Effector memory CD8-positive, alpha-beta T cell (primary cell): Measurements from ENCODE around the gene FRMD5.

ENCODE experiments used
- ATAC-seq: fragments of 150-1000 bp; cut with Tn5 transposase; replicated peaks from 2 replicates; pipeline ENCODE4 v1.10.0; 2021; ENCODE audit warnings: mild to moderate bottlenecking, moderate library complexity
- DNase-seq, 3 experiments: peaks; one replicate each; pipeline ENCODE4 v3.0.0; 2021
- H3K27ac Mint-ChIP-seq, 2 donors: one replicate each; pipeline ENCODE4 v1.8.0; 2022; ENCODE audit warnings: mild to moderate bottlenecking in 2 of 2, mixed read lengths in 2 of 2, moderate library complexity in 2 of 2
- H3K27me3 Mint-ChIP-seq, 2 donors: one replicate each; pipeline ENCODE4 v1.8.0; 2022; ENCODE audit warnings: mixed read lengths in 2 of 2
- H3K36me3 Mint-ChIP-seq: one replicate; pipeline ENCODE4 v1.8.0; 2022; ENCODE audit warnings: mild to moderate bottlenecking, moderate library complexity, mixed read lengths; ENCODE audit not compliant: insufficient read depth
- H3K4me1 Mint-ChIP-seq, 2 donors: one replicate each; pipeline ENCODE4 v1.8.0; 2022; ENCODE audit warnings: low read depth in 2 of 2, mixed read lengths in 2 of 2
- H3K4me3 Mint-ChIP-seq, 2 donors: one replicate each; pipeline ENCODE4 v1.8.0; 2022; ENCODE audit warnings: mild to moderate bottlenecking in 2 of 2, mixed read lengths in 2 of 2, moderate library complexity in 2 of 2
- H3K9me3 Mint-ChIP-seq, 2 donors: one replicate each; pipeline ENCODE4 v1.8.0; 2022; ENCODE audit warnings: mixed read lengths in 2 of 2

The FRMD5 gene

DNA sequence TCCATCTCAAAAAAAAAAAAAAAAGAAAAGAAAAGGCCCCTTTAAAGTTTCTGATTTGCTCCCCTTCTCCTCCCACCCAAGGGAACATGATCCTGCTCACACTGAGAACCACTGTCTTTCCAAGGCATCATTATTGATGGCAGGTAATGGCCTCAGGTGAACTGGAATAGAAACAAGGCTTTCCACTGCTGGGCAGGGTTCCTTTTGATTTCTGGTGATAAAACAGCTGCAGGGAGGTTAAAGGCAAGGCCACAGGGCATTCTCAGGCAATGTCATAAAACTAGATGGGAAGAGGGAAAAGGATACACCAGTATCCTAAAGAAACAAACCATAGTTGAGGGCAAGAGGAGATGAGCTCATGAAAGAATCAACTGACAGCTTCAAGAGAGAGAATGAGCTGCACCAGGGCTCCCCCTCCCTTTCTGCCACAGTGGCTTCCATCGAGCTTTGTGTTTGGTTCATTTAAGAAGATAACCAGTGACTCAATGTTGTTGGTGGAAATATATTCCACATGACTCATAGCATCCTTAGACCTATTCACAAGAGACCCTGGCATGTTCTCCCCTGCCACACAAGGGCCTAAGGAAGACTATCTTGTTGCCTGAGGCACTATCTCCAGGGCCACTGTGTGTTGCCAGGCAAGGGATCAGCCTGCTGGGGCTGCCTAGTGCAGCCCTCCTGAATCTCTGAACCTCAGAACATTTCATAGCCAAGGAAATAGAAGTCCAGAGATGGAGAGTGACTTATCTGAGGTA, 281.9 kb downstream of the FRMD5 start:
- ATAC-seq (no peak), DNase-seq (no peak)
- Mint-ChIP-seq H3K4me3 (no peak overlapping the region), H3K27ac (no peak overlapping the region), H3K9me3 (no peaks in the 10 kb centered on the region), H3K36me3 (no peaks in the 10 kb centered on the region), H3K27me3 (peaks cover 8 to 13% of the 10 kb centered on the region in 2 donors), H3K4me1 (no peaks in the 10 kb centered on the region)

DNA sequence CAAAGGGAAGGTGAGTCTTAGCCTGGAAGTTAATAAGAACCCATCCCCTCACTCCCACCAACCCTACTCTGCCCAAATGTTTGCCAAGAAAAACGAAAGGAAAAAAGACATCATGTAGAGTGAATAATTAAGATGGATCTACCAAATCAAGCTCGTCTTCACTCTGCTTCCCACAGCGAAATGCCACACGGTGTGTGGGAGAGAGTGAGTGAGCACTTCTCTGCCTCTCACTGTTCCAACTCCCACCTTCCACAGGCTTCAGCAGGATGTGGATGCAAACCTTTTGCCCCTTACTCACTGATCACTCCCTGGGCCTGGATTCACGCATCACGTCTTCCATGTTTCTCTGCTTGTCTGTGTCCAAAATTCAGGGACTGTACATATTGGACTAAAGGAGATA, 282.9 kb downstream of the FRMD5 start:
- Mint-ChIP-seq H3K4me3 (no peak overlapping the region), H3K27me3 (peaks cover 7 to 8% of the 10 kb centered on the region in 2 donors), H3K27ac (no peak overlapping the region), H3K36me3 (no peaks in the 10 kb centered on the region), H3K9me3 (no peaks in the 10 kb centered on the region), H3K4me1 (no peaks in the 10 kb centered on the region)
- DNase-seq (no peak), ATAC-seq (no peak)

DNA sequence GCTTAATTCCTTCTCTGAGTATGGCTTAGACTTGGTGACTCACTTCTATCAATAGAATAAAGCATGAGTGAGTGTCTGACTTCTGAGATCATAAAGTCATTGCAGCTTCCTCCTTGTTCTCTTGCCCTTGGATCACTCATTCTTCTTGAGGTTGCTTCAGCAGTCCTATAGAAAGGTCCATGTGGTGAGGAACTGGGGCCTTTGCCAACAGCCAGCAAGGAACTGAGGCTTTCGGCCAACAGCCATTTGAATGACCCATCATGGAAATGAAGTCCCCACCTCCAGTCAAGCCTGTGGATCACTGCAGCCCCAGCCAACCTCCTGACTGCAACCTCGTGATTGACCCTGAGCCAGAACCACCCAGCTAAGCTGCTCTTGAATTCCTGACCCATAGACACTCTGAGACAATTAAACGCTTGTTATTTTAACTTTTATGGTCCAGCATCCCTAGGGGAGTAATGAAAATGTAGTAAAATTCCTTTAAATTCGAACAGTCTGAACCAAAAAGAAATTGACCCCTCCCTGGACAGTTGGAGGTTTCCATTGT, 283.8 kb downstream of the FRMD5 start:
- Mint-ChIP-seq H3K9me3 (no peaks in the 10 kb centered on the region), H3K4me3 (no peak overlapping the region)
- no peak for ATAC-seq

DNA sequence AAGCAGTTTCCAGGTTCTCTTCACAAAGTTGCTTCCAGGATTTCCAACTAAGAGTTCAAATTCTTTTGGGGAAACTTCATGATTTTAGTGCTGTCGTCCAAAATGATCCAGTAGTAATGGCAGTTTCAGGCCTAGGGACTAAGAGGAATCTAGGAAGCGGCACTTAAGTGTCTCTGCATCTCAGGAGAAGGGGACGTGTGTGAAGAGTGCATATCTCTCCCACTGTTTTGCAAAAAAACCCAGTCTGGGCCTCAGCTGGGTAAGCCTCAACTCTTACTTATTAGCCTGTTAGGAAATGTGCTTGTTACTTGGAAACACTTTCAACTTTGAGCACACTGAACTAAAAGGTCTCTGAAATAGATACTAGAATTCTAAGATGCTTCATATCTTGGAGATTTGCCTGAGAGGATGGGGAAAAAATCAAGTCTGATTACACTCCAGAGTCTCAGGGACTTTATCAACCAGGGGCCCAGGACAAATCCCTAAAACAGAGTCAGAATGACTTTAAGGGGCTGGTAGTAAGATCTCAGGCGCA, 286.5 kb downstream of the FRMD5 start:
- Mint-ChIP-seq H3K36me3 (no peaks in the 10 kb centered on the region), H3K27me3 (peaks cover 0 to 14% of the 10 kb centered on the region in 2 donors), H3K9me3 (no peaks in the 10 kb centered on the region), H3K27ac (no peak overlapping the region), H3K4me1 (peaks cover 0 to 7% of the 10 kb centered on the region in 2 donors), H3K4me3 (no peak overlapping the region)
- no peak for ATAC-seq
- no peak for DNase-seq

More for the DNA sequence above, 283.8 kb downstream of the FRMD5 start:
- Mint-ChIP-seq H3K27me3 (peaks cover 7 to 8% of the 10 kb centered on the region in 2 donors), H3K4me1 (no peaks in the 10 kb centered on the region), H3K27ac (no peak overlapping the region), H3K36me3 (no peaks in the 10 kb centered on the region)
- no peak for DNase-seq

DNA sequence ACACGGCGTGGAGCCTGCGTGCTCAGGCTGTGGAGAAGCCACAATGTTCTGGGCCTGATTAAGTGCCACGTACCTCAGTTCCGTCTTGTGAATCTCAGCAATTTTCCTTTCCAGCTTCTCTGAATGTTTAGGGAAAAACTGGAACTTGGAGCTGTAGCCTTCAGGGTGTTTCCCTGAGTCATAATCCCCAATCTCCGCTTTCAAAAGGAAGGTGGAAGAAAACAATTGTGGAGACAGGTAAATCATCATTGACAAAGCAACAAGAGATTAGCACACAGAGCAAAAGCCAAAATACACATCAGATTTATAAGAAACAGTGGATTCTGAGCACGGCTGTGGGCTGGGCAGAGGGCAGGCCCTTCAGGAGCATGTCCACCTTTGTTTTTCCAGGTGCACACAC, 289.3 kb downstream of the FRMD5 start:
- ATAC-seq, result no peak
- no peak for DNase-seq
- Mint-ChIP-seq H3K36me3 (no peaks in the 10 kb centered on the region), H3K27ac (no peak overlapping the region), H3K9me3 (no peaks in the 10 kb centered on the region), H3K4me1 (peaks cover 0 to 7% of the 10 kb centered on the region in 2 donors), H3K27me3 (peaks cover 0 to 11% of the 10 kb centered on the region in 2 donors), H3K4me3 (no peak overlapping the region)

DNA sequence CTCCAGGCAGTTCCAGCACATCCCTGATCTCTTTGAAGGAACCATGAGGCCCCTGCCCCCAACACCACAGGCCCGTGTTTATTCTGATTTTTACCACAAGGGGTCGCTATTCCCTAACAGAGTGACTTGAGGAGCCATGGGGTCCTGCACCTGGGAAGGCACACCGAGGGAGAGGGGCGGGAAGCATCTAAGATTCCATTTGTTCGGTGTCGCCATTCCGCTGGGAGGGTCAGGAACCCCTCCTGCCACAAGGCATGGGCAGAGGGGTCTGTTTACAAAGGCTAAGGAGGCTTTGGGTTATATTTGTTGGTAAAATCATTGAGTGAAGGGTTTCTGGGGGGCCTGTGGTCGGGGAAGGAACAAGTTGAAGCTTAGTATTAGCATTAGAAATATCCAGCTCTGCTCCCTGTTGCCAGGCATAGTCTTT, 291.2 kb downstream of the FRMD5 start:
- H3K27me3 Mint-ChIP-seq, result peaks cover 0 to 11% of the 10 kb centered on the region in 2 donors
- ATAC-seq (peak; percentile 54), DNase-seq (peak; percentile 54 to 59 (median 54))
- H3K4me3 Mint-ChIP-seq, result peak overlapping the region in 1 of 2 donors; percentile 35
- no peaks in the 10 kb centered on the region for H3K9me3 Mint-ChIP-seq
- no peaks in the 10 kb centered on the region for H3K36me3 Mint-ChIP-seq
- no peak overlapping the region for H3K27ac Mint-ChIP-seq
- peaks cover 0 to 7% of the 10 kb centered on the region in 2 donors for H3K4me1 Mint-ChIP-seq

DNA sequence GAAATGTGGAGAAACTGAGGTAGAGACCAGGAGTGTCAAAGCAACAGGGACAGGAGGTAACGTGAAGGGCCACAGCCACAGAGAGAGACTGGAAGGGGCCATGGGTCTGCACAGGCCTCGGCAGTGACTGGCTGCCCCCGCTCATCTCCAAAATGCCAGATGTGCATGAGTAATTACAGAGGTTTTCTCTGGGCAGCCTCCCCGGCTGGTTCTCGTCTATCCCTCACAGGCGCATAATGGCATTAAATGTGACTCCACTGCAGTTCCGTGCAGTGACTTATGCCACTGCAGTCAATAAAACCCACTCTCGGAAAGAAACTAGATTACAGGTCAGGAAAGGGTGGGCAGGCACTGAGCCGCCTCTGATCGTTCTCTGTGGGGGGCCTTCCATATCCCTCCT, 293.6 kb downstream of the FRMD5 start:
- no peak for ATAC-seq
- Mint-ChIP-seq H3K36me3 (no peaks in the 10 kb centered on the region), H3K27ac (no peak overlapping the region), H3K4me3 (no peak overlapping the region), H3K4me1 (peaks cover 0 to 7% of the 10 kb centered on the region in 2 donors), H3K27me3 (peaks cover 0 to 11% of the 10 kb centered on the region in 2 donors), H3K9me3 (no peaks in the 10 kb centered on the region)
- DNase-seq, result no peak

DNA sequence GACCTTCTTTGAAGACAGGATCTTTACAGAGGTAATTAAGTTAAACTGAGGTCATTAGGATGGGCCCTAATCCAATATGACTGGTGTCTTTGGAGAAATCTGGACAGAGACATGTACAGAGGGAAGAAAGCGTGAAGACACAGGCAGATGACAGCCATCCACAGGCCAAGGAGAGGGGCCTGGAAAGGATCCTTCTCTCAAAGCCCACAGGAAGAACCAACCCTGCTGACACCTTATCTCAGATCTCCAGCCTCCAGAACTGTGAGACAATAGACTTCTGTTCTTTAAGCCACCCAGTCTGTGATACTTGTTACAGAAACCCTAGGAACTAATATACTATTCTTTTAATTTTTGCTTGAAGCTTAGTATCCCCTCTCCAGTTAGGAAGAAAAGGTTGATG, 294.1 kb downstream of the FRMD5 start:
- H3K27me3 Mint-ChIP-seq, result peaks cover 0 to 11% of the 10 kb centered on the region in 2 donors
- DNase-seq (no peak), ATAC-seq (no peak)
- peaks cover 0 to 7% of the 10 kb centered on the region in 2 donors for H3K4me1 Mint-ChIP-seq
- no peaks in the 10 kb centered on the region for H3K9me3 Mint-ChIP-seq
- H3K36me3 Mint-ChIP-seq, result no peaks in the 10 kb centered on the region
- no peak overlapping the region for H3K27ac Mint-ChIP-seq
- no peak overlapping the region for H3K4me3 Mint-ChIP-seq

DNA sequence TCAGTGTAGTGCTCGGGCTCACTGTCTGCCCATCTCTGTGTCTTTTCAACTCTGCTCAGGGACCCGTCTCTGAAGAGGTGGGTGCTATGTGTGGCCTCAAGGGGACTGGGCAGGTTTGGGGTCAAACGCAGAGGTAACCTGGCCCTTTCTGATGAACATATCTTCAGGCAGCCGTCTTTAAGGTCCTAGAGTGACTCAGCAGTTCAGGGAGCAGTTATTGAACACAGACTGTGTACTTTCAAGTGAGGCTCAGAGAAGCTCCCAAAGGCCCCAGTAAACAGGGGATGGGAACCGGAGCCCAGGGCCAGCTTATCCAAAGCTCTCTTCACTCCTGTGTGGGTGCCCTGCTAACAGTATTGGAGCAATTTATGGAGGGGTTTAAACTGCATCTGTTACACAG, 295.1 kb downstream of the FRMD5 start:
- Mint-ChIP-seq H3K4me3 (no peak overlapping the region), H3K27ac (no peak overlapping the region), H3K9me3 (no peaks in the 10 kb centered on the region), H3K27me3 (peaks cover 0 to 11% of the 10 kb centered on the region in 2 donors), H3K4me1 (peaks cover 0 to 7% of the 10 kb centered on the region in 2 donors), H3K36me3 (no peaks in the 10 kb centered on the region)
- ATAC-seq (no peak), DNase-seq (no peak)

DNA sequence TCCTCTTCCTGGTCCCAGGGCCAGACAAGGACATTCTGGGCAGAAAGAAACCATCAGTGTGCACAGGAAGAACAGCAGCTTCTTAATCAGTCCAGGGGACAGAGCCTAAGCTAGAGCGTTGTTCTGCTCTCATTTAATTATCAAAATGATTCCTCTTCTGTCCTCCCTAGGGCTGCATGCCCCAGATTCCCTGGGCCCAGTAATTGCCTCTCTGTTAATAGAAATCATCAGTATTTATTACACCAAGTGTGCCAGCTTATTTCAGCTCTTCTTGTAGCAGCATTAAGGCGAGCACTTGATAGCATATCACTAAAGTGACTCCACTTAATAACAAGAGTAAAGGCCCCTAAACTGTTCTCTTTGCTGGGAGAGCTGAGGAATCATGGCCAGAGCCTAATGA, 296.2 kb downstream of the FRMD5 start:
- peaks cover 0 to 2% of the 10 kb centered on the region in 2 donors for H3K4me1 Mint-ChIP-seq
- ATAC-seq (no peak), DNase-seq (no peak)
- H3K9me3 Mint-ChIP-seq, result no peaks in the 10 kb centered on the region
- H3K36me3 Mint-ChIP-seq, result no peaks in the 10 kb centered on the region
- no peak overlapping the region for H3K4me3 Mint-ChIP-seq
- peaks cover 0 to 8% of the 10 kb centered on the region in 2 donors for H3K27me3 Mint-ChIP-seq
- no peak overlapping the region for H3K27ac Mint-ChIP-seq

DNA sequence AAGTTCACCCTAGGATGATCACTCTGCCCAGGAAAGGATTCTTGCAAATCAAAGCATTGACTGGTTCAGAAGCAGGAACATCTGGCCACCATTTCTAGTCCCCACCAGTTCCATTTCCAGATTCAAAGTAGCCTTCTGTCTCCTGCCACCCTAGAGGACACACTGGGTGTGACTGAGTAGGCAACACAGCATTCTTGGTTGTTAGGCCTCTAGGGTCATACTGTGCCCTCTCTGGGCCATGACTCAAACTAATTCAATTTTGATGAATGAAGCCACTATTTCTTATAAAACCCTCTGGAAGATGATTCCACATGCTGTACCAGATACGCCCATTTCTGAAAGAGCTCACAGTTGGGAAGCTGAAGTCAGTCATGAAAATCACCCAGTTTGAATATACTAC, 298.5 kb downstream of the FRMD5 start:
- H3K4me3 Mint-ChIP-seq, result no peak overlapping the region
- no peaks in the 10 kb centered on the region for H3K36me3 Mint-ChIP-seq
- no peak for DNase-seq
- H3K27me3 Mint-ChIP-seq, result no peaks in the 10 kb centered on the region
- no peaks in the 10 kb centered on the region for H3K4me1 Mint-ChIP-seq
- ATAC-seq, result no peak
- no peaks in the 10 kb centered on the region for H3K9me3 Mint-ChIP-seq
- no peak overlapping the region for H3K27ac Mint-ChIP-seq

DNA sequence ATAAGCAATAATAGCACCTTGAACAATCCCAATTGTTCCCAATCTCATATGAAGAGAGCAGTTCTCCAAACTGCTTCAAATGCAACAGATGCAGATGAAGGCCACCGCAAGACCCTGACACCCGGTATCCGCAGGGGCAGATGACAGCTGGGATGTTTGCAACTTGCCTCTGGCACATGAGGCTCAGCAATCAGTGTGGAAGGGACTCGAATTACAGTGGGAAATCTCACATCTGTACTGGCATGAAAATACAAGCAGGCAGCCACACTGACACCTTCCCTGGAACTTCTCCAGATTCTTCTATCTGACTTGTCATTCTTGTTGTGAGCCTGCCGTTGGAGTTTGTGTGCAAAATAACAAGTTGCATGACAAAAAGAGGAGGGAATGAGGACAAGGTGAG, 299.5 kb downstream of the FRMD5 start:
- Mint-ChIP-seq H3K4me1 (no peaks in the 10 kb centered on the region), H3K9me3 (no peaks in the 10 kb centered on the region), H3K27ac (no peak overlapping the region), H3K27me3 (no peaks in the 10 kb centered on the region), H3K4me3 (no peak overlapping the region), H3K36me3 (no peaks in the 10 kb centered on the region)
- no peak for DNase-seq
- ATAC-seq, result no peak

DNA sequence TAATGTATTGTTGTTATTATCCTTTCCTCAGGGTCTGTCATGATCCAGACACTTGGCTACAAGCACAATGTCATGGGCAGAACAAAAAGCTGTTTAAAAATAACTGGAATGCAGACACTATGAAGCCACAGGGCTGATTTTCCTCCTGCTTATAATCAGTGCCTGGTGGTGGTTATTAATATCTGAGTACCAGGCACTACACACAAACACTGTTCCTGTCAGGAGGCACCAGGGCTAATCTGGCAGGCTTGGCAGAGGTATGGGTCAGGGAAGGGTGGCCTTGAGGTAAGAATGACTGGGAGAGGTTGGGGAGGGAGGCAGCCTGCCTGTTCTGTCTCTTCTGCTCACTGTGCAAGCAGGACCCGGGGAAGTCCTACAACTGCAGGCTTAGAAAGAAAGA, 301.1 kb downstream of the FRMD5 start:
- no peaks in the 10 kb centered on the region for H3K36me3 Mint-ChIP-seq
- no peaks in the 10 kb centered on the region for H3K9me3 Mint-ChIP-seq
- no peaks in the 10 kb centered on the region for H3K27me3 Mint-ChIP-seq
- no peaks in the 10 kb centered on the region for H3K4me1 Mint-ChIP-seq
- H3K27ac Mint-ChIP-seq, result no peak overlapping the region
- ATAC-seq, result no peak
- no peak for DNase-seq
- no peak overlapping the region for H3K4me3 Mint-ChIP-seq

DNA sequence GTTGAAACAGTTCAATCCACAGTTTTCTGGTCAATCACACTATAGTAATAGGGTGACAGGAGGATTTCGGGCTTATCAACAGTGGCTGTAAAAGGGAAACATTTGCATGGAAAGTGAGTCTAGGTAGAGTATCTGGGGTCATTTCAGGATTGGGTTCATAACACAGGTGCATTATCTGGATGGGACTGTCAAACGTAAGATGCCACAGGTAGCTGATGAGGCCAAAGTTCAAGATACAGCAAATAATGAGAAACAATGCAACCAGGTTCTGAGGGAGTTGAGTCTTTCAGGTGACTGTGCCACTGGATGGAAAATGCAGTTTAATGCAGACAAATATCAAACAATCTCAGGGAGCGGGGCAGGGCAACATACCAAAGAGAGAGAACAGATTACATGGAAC, 306.0 kb downstream of the FRMD5 start:
- H3K27ac Mint-ChIP-seq, result no peak overlapping the region
- H3K4me1 Mint-ChIP-seq, result no peaks in the 10 kb centered on the region
- no peaks in the 10 kb centered on the region for H3K9me3 Mint-ChIP-seq
- H3K36me3 Mint-ChIP-seq, result no peaks in the 10 kb centered on the region
- H3K4me3 Mint-ChIP-seq, result no peak overlapping the region
- DNase-seq, result no peak
- no peaks in the 10 kb centered on the region for H3K27me3 Mint-ChIP-seq
- no peak for ATAC-seq
